Esophagus muscularis mucosa (tissue), 4 donors: ENCODE results near the gene AMOTL2.

Source experiments
- CTCF ChIP-seq, 3 experiments: fragments of 200-600 bp in 2 of 3; fragments of 450-650 bp in 1 of 3; sonication (generic) in 2 of 3; IDR thresholded peaks; one replicate each; pipeline ENCODE4 v1.5.1; 2017 to 2019; ENCODE audit warnings: antibody characterized with exemption in 3 of 3, mild to moderate bottlenecking in 2 of 3, moderate library complexity in 1 of 3
- EP300 ChIP-seq: sonication (generic); formaldehyde crosslinking; IDR thresholded peaks from one replicate; pipeline ENCODE4 v1.6.1; 2017; ENCODE audit warnings: antibody characterized with exemption
- POLR2A ChIP-seq: fragments of 450-650 bp; IDR thresholded peaks from one replicate; pipeline ENCODE4 v1.6.1; 2017; ENCODE audit warnings: antibody characterized with exemption, moderate library complexity, mild to moderate bottlenecking, low read depth
- POLR2AphosphoS5 ChIP-seq, 2 donors: sonication (generic); formaldehyde crosslinking; IDR thresholded peaks; one replicate each; pipeline ENCODE4 v1.6.1; 2017; ENCODE audit warnings: antibody characterized with exemption in 2 of 2

DNA sequence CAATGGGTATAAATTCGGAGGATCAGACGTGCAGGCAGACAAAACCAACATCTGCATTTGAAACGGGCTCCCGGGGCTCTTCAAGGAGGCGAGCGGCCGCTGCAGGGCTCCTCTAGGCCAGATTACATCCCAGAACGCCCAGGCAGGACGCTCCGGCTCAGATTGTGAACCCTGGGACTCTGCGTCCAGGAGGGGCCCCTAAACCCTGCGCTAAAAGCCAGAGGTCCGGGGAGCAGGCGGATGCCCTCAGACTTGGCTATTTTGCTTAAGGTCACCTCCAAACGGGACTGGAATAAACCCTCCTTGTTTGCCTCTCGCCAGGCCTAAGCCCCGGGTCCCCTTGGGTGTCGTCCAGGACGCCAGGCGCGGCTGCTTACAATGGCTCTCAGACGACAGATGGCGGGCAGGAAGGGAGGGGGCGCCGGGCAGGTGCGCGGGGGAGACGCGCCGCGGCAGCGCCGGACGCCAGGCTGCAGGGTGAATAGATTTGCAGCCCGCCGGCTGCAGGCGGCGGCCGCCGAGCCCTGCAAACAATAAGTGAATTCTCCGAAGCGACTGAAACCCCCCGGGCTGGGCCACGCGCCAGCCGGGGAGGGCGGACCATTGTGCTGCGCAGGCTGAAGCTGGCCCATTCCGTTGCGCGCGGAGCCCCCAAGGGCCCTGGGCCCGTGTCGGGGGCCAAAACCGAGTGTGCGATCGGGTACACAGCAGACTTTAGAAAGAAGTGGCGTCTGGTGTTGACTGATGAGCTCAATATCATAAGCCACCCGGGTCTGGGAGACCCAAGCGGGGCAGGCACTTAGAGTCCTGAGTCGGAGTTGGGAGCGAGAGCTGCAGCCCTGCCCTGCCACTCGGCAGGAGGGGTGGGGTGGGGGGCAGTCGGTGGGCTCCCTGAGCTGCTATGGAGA, 32.3 kb upstream of the AMOTL2 start:
- TF ChIP-seq POLR2AphosphoS5 (IDR thresholded peaks at IDR 0.05) (no peak), CTCF (IDR thresholded peaks at IDR 0.05) (no peak), POLR2A (no peak), EP300 (no peak)
